Measurements from ENCODE around the gene SPATA24. TPM values are rescaled to one million over a fixed set of nuclear protein-coding genes. Genes with fewer than 3 reads are reported as not detected.

Gene SPATA24
- polyA plus RNA-seq, 1 donor from 2014 or later: 6.7 TPM

- H3K79me2 ChIP-seq (replicated peaks; ENCODE audit: insufficient read depth, low read length): no peaks in the 10 kb centered on the region
- no peaks in the 10 kb centered on the region for H3K36me3 ChIP-seq (ENCODE audit: insufficient read depth, low read length)
- H3K9me2 ChIP-seq (ENCODE audit: insufficient read depth, low read length): no peaks in the 10 kb centered on the region
- no peak overlapping the region for H3K9ac ChIP-seq (ENCODE audit: low read length)
- H3K27me3 ChIP-seq (ENCODE audit: insufficient read depth, low read depth, low read length): no peaks in the 10 kb centered on the region
- TF ChIP-seq EP300 (conservative IDR thresholded peaks at IDR 0.05; ENCODE audit: poor library complexity, severe bottlenecking) (no peak), POLR2AphosphoS5 (IDR thresholded peaks at IDR 0.05) (no peak), REST (IDR thresholded peaks at IDR 0.05; ENCODE audit: borderline replicate concordance) (no peak)
- H3K4me2 ChIP-seq (ENCODE audit: low read length): no peak overlapping the region
- no peak overlapping the region for H2AFZ ChIP-seq (ENCODE audit: low read depth, low read length)
- no peaks in the 10 kb centered on the region for H4K20me1 ChIP-seq (ENCODE audit: insufficient read depth)
- no peaks in the 10 kb centered on the region for H3K9me3 ChIP-seq (ENCODE audit: low read length)
- no peak overlapping the region for H3K4me3 ChIP-seq (ENCODE audit: low read length)
- no peak overlapping the region for H3K27ac ChIP-seq (ENCODE audit: low read length)
- H3F3A ChIP-seq (ENCODE audit: insufficient read depth, low read length, poor library complexity, severe bottlenecking): no peaks in the 10 kb centered on the region
These were observed 21.8 kb downstream of the SPATA24 start for GRCh38 chr5:139381837-139382761.

DNA sequence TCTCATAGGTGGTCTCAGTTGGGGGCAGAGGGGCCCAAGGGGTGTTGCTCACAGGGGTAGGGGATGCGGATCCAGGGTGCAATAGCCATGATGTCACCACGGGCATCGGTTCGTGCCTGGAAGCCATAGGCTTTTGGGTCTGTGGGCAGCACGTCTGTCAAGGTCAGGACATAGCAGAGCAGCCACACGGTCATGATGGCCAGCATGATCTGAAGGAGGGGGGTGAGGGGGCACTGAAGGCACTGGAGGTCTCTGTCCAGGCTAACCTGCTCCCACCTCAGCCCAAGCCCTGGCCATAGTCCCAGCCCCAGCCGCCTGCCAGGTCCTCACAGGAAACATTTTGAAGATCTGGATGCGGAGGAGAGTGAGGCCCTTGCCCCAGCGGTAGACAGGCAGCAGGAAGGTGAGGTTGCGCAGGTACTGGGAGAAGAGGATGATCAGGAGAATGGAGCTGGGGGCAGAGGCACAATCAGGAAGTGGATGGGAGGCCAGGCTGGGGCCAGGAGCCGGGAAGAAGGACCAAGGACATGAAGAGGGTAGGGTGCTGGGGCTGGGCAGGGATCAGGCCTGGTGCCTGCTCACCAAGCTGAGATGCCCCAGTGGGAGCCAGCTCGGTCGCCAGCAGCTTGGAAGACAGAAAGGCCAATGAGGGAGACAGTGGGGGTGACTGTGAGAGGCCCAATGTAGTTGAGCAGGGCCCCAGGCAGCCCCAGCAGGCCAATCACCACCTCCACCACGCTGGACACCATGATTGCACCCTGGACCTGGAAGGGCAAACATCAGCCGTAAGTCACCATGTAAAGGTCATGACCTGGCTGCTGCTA, 24.1 kb downstream of the SPATA24 start:
- no peak overlapping the region for H3K4me2 ChIP-seq (ENCODE audit: low read length)
- no peaks in the 10 kb centered on the region for H4K20me1 ChIP-seq (ENCODE audit: insufficient read depth)
- H3K9me3 ChIP-seq (ENCODE audit: low read length): no peaks in the 10 kb centered on the region
- H3K9me2 ChIP-seq (ENCODE audit: insufficient read depth, low read length): no peaks in the 10 kb centered on the region
- H3K79me2 ChIP-seq (replicated peaks; ENCODE audit: insufficient read depth, low read length): no peaks in the 10 kb centered on the region
- H3F3A ChIP-seq (ENCODE audit: insufficient read depth, low read length, poor library complexity, severe bottlenecking): no peaks in the 10 kb centered on the region
- TF ChIP-seq EP300 (conservative IDR thresholded peaks at IDR 0.05; ENCODE audit: poor library complexity, severe bottlenecking): no peak
- no peak for TF ChIP-seq REST (IDR thresholded peaks at IDR 0.05; ENCODE audit: borderline replicate concordance)
- TF ChIP-seq TAF1 (IDR thresholded peaks at IDR 0.05; ENCODE audit: low read depth): no peak
- no peak for TF ChIP-seq POLR2AphosphoS5 (IDR thresholded peaks at IDR 0.05)
- no peak for TF ChIP-seq MXI1 (conservative IDR thresholded peaks at IDR 0.05; ENCODE audit: poor library complexity, severe bottlenecking)
- TF ChIP-seq, protein P1, sequence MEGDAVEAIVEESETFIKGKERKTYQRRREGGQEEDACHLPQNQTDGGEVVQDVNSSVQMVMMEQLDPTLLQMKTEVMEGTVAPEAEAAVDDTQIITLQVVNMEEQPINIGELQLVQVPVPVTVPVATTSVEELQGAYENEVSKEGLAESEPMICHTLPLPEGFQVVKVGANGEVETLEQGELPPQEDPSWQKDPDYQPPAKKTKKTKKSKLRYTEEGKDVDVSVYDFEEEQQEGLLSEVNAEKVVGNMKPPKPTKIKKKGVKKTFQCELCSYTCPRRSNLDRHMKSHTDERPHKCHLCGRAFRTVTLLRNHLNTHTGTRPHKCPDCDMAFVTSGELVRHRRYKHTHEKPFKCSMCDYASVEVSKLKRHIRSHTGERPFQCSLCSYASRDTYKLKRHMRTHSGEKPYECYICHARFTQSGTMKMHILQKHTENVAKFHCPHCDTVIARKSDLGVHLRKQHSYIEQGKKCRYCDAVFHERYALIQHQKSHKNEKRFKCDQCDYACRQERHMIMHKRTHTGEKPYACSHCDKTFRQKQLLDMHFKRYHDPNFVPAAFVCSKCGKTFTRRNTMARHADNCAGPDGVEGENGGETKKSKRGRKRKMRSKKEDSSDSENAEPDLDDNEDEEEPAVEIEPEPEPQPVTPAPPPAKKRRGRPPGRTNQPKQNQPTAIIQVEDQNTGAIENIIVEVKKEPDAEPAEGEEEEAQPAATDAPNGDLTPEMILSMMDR (IDR thresholded peaks at IDR 0.05; ENCODE audit: poor library complexity, severe bottlenecking): no peak
- TF ChIP-seq EZH2 (IDR thresholded peaks at IDR 0.05; ENCODE audit: borderline replicate concordance, insufficient read depth, low read length, poor library complexity, severe bottlenecking): no peak
- no peak for TF ChIP-seq RAD21 (conservative IDR thresholded peaks at IDR 0.05)
- no peak for TF ChIP-seq SMC3 (conservative IDR thresholded peaks at IDR 0.05; ENCODE audit: poor library complexity)
- H2AFZ ChIP-seq (ENCODE audit: low read depth, low read length): no peak overlapping the region
- H3K27ac ChIP-seq (ENCODE audit: low read length): no peak overlapping the region
- no peaks in the 10 kb centered on the region for H3K36me3 ChIP-seq (ENCODE audit: insufficient read depth, low read length)
- H3K9ac ChIP-seq (ENCODE audit: low read length): no peak overlapping the region
- H3K4me3 ChIP-seq (ENCODE audit: low read length): no peak overlapping the region
- H3K27me3 ChIP-seq (ENCODE audit: insufficient read depth, low read depth, low read length): no peaks in the 10 kb centered on the region

Data from neural cell (in vitro differentiated cells).